HG02885 (cell line): Measurements from ENCODE around the gene MYEOV.

Source experiments
- ATAC-seq: cut with Tn5 transposase; IDR thresholded peaks from one replicate; pipeline ENCODE4 v1.9.1; 2021; ENCODE audit warnings: mild to moderate bottlenecking; ENCODE audit not compliant: unreplicated experiment, poor library complexity

MYEOV gene

GRCh38 chr11:69335007-69335780 lies 41.2 kb downstream of the MYEOV start:
- ATAC-seq = no peak

GRCh38 chr11:69335781-69336405 lies 41.9 kb downstream of the MYEOV start:
- ATAC-seq = no peak

GRCh38 chr11:69337211-69337721 lies 43.3 kb downstream of the MYEOV start:
- ATAC-seq = peak; percentile 76

- ATAC-seq = no peak
Measured at GRCh38 chr11:69339041-69339733, 45.2 kb downstream of the MYEOV start.

- ATAC-seq = no peak
Measured at GRCh38 chr11:69339983-69340565, 46.1 kb downstream of the MYEOV start.

GRCh38 chr11:69342588-69343330 lies 48.8 kb downstream of the MYEOV start:
- no peak for ATAC-seq

- no peak for ATAC-seq
Measured at GRCh38 chr11:69343401-69344321, 49.7 kb downstream of the MYEOV start.

GRCh38 chr11:69344570-69345145 lies 50.7 kb downstream of the MYEOV start:
- ATAC-seq = no peak
